GM18867 (cell line): Measurements from ENCODE around the gene GCKR.

ENCODE experiments used
- ATAC-seq: cut with Tn5 transposase; IDR thresholded peaks from one replicate; pipeline ENCODE4 v1.9.1; 2021; ENCODE audit warnings: mild to moderate bottlenecking, moderate library complexity; ENCODE audit not compliant: unreplicated experiment

The GCKR gene

GRCh38 chr2:27572439-27572838 is 75.8 kb downstream of the GCKR start:
- ATAC-seq, result no peak

- no peak for ATAC-seq
Measured at GRCh38 chr2:27572998-27573429, 76.4 kb downstream of the GCKR start.
